Measurements from ENCODE around the gene SPC24. TPM values are rescaled to one million over a fixed set of nuclear protein-coding genes. Genes with fewer than 3 reads are reported as not detected.
A peak's percentile ranks its signal among the peaks of the same experiment; 100 is the strongest.

SPC24 gene
- total and polyA plus RNA-seq, 9 of the 15 experiments (the other 6 are each of a cell fraction or from before 2014, with no cell fraction given): 18.2 to 154 (median 60.9) TPM

DNA sequence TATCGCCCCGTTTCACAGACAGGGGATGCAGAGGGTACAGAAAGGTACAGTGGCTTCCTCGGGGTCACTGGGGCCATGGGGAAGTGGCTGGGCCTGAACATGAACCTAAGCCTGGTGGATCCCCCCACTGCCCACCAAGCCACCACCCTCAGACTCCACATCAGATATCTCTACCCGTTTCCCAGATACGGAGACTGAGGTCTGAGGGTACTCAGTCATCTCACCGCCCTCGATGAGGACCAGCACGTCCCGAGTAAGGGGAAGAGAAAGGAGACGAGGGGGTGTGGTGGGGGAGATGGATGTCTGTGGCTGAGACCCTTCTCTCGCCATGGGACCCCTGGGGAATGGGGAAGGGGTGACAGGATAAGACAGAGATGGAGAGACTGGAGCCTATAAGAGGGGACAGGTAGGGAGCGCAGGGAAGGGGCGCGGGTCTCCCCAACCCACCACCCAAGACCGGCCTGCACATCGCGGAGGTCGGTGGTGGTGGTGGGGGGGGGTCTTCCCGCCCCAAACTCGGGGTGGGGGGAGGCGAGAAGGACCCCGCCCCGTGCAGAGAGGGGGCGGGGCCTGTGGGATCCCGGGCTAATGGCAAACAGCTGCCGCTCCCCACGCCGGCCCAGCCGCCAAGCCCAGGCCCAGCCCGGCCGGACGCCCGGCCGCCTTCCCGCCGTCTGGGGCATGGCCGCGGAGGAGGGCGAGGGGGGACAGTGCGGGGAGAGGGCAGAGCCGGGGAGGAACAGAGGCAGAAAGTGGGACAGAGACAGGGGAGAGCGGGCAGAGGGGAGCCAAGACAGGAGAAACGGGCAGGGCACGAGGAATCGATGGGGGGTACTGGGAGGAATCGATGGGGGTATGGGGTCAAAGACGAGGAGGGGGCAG, 41.1 kb upstream of the SPC24 start (continued):
- TF ChIP-seq PCBP1 (IDR thresholded peaks at IDR 0.05; ENCODE audit: low read depth, low read length, poor library complexity, severe bottlenecking) (peak; percentile 87), HLTF (IDR thresholded peaks at IDR 0.05) (no peak; the same call in 1 of the 2 replicates), ZNF217 (CRISPR knock-in tag; IDR thresholded peaks at IDR 0.05) (no peak), ZSCAN29 (IDR thresholded peaks at IDR 0.05) (no peak), PML (IDR thresholded peaks at IDR 0.05; ENCODE audit: low read length) (no peak), ZNF436 (CRISPR knock-in tag; IDR thresholded peaks at IDR 0.05) (no peak), TARDBP (IDR thresholded peaks at IDR 0.05) (no peak), GABPB1 (CRISPR knock-in tag; IDR thresholded peaks at IDR 0.05) (no peak; the same call in 1 of the 2 replicates), ZFX (CRISPR knock-in tag; IDR thresholded peaks at IDR 0.05) (no peak), CC2D1A (IDR thresholded peaks at IDR 0.05) (no peak), LCOR (CRISPR knock-in tag; IDR thresholded peaks at IDR 0.05) (no peak), SAFB (IDR thresholded peaks at IDR 0.05; ENCODE audit: borderline replicate concordance, low read depth, low read length) (0 out of 2 replicates have a peak, but pooled peaks have one; percentile 10)
- TF ChIP-seq, protein P1, sequence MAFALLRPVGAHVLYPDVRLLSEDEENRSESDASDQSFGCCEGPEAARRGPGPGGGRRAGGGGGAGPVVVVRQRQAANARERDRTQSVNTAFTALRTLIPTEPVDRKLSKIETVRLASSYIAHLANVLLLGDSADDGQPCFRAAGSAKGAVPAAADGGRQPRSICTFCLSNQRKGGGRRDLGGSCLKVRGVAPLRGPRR (CRISPR knock-in tag; IDR thresholded peaks at IDR 0.05): no peak
- TF ChIP-seq, protein P2, sequence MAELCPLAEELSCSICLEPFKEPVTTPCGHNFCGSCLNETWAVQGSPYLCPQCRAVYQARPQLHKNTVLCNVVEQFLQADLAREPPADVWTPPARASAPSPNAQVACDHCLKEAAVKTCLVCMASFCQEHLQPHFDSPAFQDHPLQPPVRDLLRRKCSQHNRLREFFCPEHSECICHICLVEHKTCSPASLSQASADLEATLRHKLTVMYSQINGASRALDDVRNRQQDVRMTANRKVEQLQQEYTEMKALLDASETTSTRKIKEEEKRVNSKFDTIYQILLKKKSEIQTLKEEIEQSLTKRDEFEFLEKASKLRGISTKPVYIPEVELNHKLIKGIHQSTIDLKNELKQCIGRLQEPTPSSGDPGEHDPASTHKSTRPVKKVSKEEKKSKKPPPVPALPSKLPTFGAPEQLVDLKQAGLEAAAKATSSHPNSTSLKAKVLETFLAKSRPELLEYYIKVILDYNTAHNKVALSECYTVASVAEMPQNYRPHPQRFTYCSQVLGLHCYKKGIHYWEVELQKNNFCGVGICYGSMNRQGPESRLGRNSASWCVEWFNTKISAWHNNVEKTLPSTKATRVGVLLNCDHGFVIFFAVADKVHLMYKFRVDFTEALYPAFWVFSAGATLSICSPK (IDR thresholded peaks at IDR 0.05; ENCODE audit: borderline replicate concordance): no peak
- TF ChIP-seq, protein P3, sequence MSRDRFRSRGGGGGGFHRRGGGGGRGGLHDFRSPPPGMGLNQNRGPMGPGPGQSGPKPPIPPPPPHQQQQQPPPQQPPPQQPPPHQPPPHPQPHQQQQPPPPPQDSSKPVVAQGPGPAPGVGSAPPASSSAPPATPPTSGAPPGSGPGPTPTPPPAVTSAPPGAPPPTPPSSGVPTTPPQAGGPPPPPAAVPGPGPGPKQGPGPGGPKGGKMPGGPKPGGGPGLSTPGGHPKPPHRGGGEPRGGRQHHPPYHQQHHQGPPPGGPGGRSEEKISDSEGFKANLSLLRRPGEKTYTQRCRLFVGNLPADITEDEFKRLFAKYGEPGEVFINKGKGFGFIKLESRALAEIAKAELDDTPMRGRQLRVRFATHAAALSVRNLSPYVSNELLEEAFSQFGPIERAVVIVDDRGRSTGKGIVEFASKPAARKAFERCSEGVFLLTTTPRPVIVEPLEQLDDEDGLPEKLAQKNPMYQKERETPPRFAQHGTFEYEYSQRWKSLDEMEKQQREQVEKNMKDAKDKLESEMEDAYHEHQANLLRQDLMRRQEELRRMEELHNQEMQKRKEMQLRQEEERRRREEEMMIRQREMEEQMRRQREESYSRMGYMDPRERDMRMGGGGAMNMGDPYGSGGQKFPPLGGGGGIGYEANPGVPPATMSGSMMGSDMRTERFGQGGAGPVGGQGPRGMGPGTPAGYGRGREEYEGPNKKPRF (IDR thresholded peaks at IDR 0.05; ENCODE audit: low read depth, low read length): no peak
- TF ChIP-seq, protein P4, sequence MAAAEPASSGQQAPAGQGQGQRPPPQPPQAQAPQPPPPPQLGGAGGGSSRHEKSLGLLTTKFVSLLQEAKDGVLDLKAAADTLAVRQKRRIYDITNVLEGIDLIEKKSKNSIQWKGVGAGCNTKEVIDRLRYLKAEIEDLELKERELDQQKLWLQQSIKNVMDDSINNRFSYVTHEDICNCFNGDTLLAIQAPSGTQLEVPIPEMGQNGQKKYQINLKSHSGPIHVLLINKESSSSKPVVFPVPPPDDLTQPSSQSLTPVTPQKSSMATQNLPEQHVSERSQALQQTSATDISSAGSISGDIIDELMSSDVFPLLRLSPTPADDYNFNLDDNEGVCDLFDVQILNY (CRISPR knock-in tag; IDR thresholded peaks at IDR 0.05): no peak
- TF ChIP-seq, protein P5, sequence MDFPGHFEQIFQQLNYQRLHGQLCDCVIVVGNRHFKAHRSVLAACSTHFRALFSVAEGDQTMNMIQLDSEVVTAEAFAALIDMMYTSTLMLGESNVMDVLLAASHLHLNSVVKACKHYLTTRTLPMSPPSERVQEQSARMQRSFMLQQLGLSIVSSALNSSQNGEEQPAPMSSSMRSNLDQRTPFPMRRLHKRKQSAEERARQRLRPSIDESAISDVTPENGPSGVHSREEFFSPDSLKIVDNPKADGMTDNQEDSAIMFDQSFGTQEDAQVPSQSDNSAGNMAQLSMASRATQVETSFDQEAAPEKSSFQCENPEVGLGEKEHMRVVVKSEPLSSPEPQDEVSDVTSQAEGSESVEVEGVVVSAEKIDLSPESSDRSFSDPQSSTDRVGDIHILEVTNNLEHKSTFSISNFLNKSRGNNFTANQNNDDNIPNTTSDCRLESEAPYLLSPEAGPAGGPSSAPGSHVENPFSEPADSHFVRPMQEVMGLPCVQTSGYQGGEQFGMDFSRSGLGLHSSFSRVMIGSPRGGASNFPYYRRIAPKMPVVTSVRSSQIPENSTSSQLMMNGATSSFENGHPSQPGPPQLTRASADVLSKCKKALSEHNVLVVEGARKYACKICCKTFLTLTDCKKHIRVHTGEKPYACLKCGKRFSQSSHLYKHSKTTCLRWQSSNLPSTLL (IDR thresholded peaks at IDR 0.05): no peak
- TF ChIP-seq, protein P6, sequence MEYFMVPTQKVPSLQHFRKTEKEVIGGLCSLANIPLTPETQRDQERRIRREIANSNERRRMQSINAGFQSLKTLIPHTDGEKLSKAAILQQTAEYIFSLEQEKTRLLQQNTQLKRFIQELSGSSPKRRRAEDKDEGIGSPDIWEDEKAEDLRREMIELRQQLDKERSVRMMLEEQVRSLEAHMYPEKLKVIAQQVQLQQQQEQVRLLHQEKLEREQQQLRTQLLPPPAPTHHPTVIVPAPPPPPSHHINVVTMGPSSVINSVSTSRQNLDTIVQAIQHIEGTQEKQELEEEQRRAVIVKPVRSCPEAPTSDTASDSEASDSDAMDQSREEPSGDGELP (CRISPR knock-in tag; IDR thresholded peaks at IDR 0.05; ENCODE audit: borderline replicate concordance): peak; percentile 34; the same call in 1 of the 2 replicates
